ENCODE measurements around the gene NOSTRIN. TPM values are rescaled to one million over a fixed set of nuclear protein-coding genes. Genes with fewer than 3 reads are reported as not detected.

The NOSTRIN gene
- total and polyA plus RNA-seq, 2 of the 8 experiments (the other 6 are each of a cell fraction or from before 2014, with no cell fraction given): not detected

DNA sequence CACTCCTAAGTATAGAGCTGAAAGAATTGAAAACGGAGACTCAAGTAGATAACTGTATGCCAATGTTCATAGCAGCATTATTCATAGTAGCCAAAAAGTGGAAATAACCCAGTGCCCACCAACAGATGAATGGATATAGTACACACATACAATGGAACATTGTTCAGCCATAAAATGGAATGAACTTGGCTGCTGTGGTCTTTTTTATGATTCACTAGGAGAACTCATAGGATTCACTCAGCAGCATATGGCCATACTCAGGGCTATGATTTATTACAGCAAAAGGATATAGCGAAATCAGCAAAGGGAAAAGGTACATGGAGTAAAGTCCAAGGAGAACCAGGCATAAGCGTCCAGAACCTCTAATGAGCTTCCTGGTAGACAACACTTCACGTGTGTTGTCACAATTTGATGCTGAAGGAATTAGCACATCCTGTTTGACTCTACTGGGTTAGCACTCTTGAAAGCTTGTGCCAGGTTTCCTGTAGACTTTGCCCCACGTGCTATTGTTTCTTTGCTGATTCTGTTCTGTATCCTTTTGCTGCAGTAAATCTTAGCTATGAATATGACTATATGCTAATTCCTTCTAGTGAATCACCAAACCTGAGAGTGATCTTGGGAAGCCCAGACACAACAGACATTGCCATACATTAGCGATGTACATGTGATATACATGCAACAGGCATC, 72.1 kb downstream of the NOSTRIN start:
- H3K4me2 ChIP-seq (ENCODE audit: insufficient read depth in 1 of 2, low read depth in 2 of 2, low read length in 2 of 2): no peak overlapping the region
- no peak overlapping the region for H3K4me3 ChIP-seq (ENCODE audit: extremely low read depth in 1 of 4, insufficient read depth in 2 of 4, low read depth in 3 of 4, low read length in 4 of 4)
- no peak overlapping the region for H2BK15ac ChIP-seq (ENCODE audit: low read length)
- no peak overlapping the region for H2AK5ac ChIP-seq (ENCODE audit: low read depth, low read length)
- no peak overlapping the region for H2BK120ac ChIP-seq (replicated peaks; ENCODE audit: low read depth, low read length)
- DNase-seq (ENCODE audit: low read depth in 1 of 2, low spot score in 2 of 2) (no peak), FAIRE-seq (no peak)
- no peaks in the 10 kb centered on the region for H3K79me2 ChIP-seq (ENCODE audit: control insufficient read depth in 1 of 2, insufficient read depth in 2 of 2, low read length in 2 of 2)
- H3K23me2 ChIP-seq (ENCODE audit: low read depth, low read length): no peaks in the 10 kb centered on the region
- H3K36me3 ChIP-seq (ENCODE audit: control insufficient read depth in 2 of 4, insufficient read depth in 4 of 4, low read length in 3 of 4): peaks cover 0 to 13% (median 1%) of the 10 kb centered on the region in 4 experiments; a peak in 4 of 8 replicates
- no peak overlapping the region for H3K56ac ChIP-seq (replicated peaks; ENCODE audit: insufficient read length, low read depth, low read length)
- H2AFZ ChIP-seq (ENCODE audit: low read length): no peak overlapping the region
- ChIA-PET POLR2A (ENCODE audit: partially characterized antibody) (no interaction called here), CTCF (ENCODE audit: partially characterized antibody) (no interaction called here)
- no peak overlapping the region for H3K23ac ChIP-seq (ENCODE audit: insufficient read length)
- TF ChIP-seq RXRA (IDR thresholded peaks at IDR 0.05; ENCODE audit: insufficient read depth, low read depth, low read length): no peak
- no peak for TF ChIP-seq BCL11A (IDR thresholded peaks at IDR 0.05; ENCODE audit: low read depth in 2 of 2, low read length in 2 of 2)
- TF ChIP-seq SIX5 (IDR thresholded peaks at IDR 0.05; ENCODE audit: low read depth, low read length): no peak
- TF ChIP-seq CREB1 (IDR thresholded peaks at IDR 0.05): no peak
- TF ChIP-seq KDM5A (IDR thresholded peaks at IDR 0.05; ENCODE audit: low read length): no peak
- WGBS, 2 experiments (ENCODE audit: extremely low coverage in 1 of 2, insufficient coverage in 1 of 2, insufficient read length in 1 of 2, insufficient replicate concordance in 2 of 2, low coverage in 1 of 2, low lambda C conversion rate in 2 of 2, missing lambda C conversion rate in 1 of 2): 89% methylated on average over 6 of the region's 6 CpGs; no CpG with 5 or more reads in 1 of the 2 experiments
- no peak overlapping the region for H3K4ac ChIP-seq (replicated peaks; ENCODE audit: insufficient read length, low read depth, low read length)
- no peak overlapping the region for H2BK20ac ChIP-seq (ENCODE audit: low read length)
- peaks cover 0 to 8% (median 0%) of the 10 kb centered on the region in 4 experiments; a peak in 2 of 7 replicates for H3K4me1 ChIP-seq (replicated peaks in 1 of 4; ENCODE audit: control insufficient read depth in 3 of 4, insufficient read depth in 4 of 4, low read length in 3 of 4)
- H3K9me3 ChIP-seq (ENCODE audit: insufficient read depth in 2 of 2, low read depth in 1 of 2, low read length in 1 of 2): no peaks in the 10 kb centered on the region
- H2BK5ac ChIP-seq (ENCODE audit: low read depth, low read length): no peak overlapping the region
- no peak overlapping the region for H4K91ac ChIP-seq (replicated peaks; ENCODE audit: insufficient read length, low read length)
- no peak overlapping the region for H3K18ac ChIP-seq (ENCODE audit: extremely low read depth, low read length)
- no peaks in the 10 kb centered on the region for H3K27me3 ChIP-seq (replicated peaks in 1 of 4; ENCODE audit: control insufficient read depth in 3 of 4, extremely low read depth in 1 of 4, insufficient read depth in 3 of 4, low read length in 3 of 4)
- no peaks in the 10 kb centered on the region for H4K20me1 ChIP-seq (replicated peaks in 1 of 2; ENCODE audit: control insufficient read depth in 1 of 2, insufficient read depth in 2 of 2, low read length in 2 of 2)
- H4K8ac ChIP-seq (ENCODE audit: extremely low read depth, insufficient read depth, low read length): no peak overlapping the region
- H3K27ac ChIP-seq (ENCODE audit: low read depth, low read length): no peak overlapping the region
- H4K5ac ChIP-seq (ENCODE audit: insufficient read length, low read depth, low read length): no peak overlapping the region
- no peak overlapping the region for H2BK12ac ChIP-seq (ENCODE audit: low read depth, low read length)
- H3K9ac ChIP-seq (replicated peaks in 1 of 4; ENCODE audit: extremely low read depth in 1 of 4, low read depth in 3 of 4, low read length in 3 of 4): no peak overlapping the region
- no peaks in the 10 kb centered on the region for H3K79me1 ChIP-seq (ENCODE audit: low read depth, low read length)
- no peak overlapping the region for H3K14ac ChIP-seq (ENCODE audit: insufficient read length)

Data from H1 (cell line).